SK-N-SH (cell line): ENCODE measurements around the gene NCAN. TPM values are rescaled to one million over a fixed set of nuclear protein-coding genes. Genes with fewer than 3 reads are reported as not detected.

Source experiments
- CTCF ChIA-PET: fragments of 300-600, 350-600 bp; formaldehyde crosslinking; extraction: SDS; loops from one replicate; lab custom pipeline; 2021; lab: Yijun Ruan, JAX
- POLR2A ChIA-PET: fragments of 350-600 bp; sonication (Branson Sonifier 250); formaldehyde crosslinking; extraction: SDS; loops from one replicate; lab custom pipeline; 2020; ENCODE audit warnings: antibody characterized with exemption, inconsistent platforms; lab: Yijun Ruan, JAX
- DNase-seq: peaks from one replicate; pipeline ENCODE4 v3.0.0; 2012
- H2AFZ ChIP-seq: fragments of 200-600 bp; sonication (generic); 2 replicates; pipeline ENCODE4 v1.8.1; 2016; ENCODE audit warnings: antibody characterized with exemption, mild to moderate bottlenecking, low read depth
- H3F3A ChIP-seq: fragments of 200-600 bp; sonication (generic); replicated peaks from 2 replicates; pipeline ENCODE3; 2016; ENCODE audit warnings: antibody characterized with exemption, mild to moderate bottlenecking; ENCODE audit not compliant: insufficient read depth
- H3K27ac ChIP-seq, 2 experiments: fragments of 200-500 bp in 1 of 2; fragments of 200-600 bp in 1 of 2; sonication (Bioruptor generic) in 1 of 2; sonication (generic), shearing (Covaris generic) in 1 of 2; 2 replicates each; pipeline versions ENCODE4 v1.5.1 to v1.6.1; 2014 to 2016; ENCODE audit warnings: low read depth in 2 of 2, inconsistent platforms in 1 of 2, low read length in 1 of 2, mild to moderate bottlenecking in 1 of 2, mixed read lengths in 1 of 2
- H3K27me3 ChIP-seq: fragments of 200-600 bp; sonication (generic), shearing (Covaris generic); 2 replicates; pipeline ENCODE4 v1.6.1; 2016; ENCODE audit warnings: mixed run types; ENCODE audit not compliant: insufficient read depth
- H3K36me3 ChIP-seq, 2 experiments: fragments of 200-500 bp in 1 of 2; fragments of 200-600 bp in 1 of 2; sonication (Bioruptor generic) in 1 of 2; sonication (generic) in 1 of 2; replicated peaks in 1 of 2; 2 replicates each; pipeline versions ENCODE3 to v1.5.1; 2014 to 2016; ENCODE audit warnings: low read length in 1 of 2, mild to moderate bottlenecking in 1 of 2; ENCODE audit not compliant: insufficient read depth in 2 of 2, control insufficient read depth in 1 of 2
- H3K4me1 ChIP-seq, 2 experiments: fragments of 200-500 bp in 1 of 2; fragments of 200-600 bp in 1 of 2; sonication (Bioruptor generic) in 1 of 2; sonication (generic), shearing (Covaris generic) in 1 of 2; 2 replicates each; pipeline versions ENCODE4 v1.5.1 to v1.6.1; 2014 to 2016; ENCODE audit warnings: low read depth in 1 of 2, low read length in 1 of 2, mixed run types in 1 of 2; ENCODE audit not compliant: insufficient read depth in 2 of 2, control insufficient read depth in 1 of 2
- H3K4me2 ChIP-seq: fragments of 200-600 bp; sonication (generic), shearing (Covaris generic); 2 replicates; pipeline ENCODE4 v1.6.1; 2017; ENCODE audit warnings: mixed run types
- H3K4me3 ChIP-seq, 2 experiments: fragments of 200-500 bp in 1 of 2; fragments of 200-600 bp in 1 of 2; sonication (Bioruptor generic) in 1 of 2; sonication (generic), shearing (Covaris generic) in 1 of 2; 2 replicates each; pipeline versions ENCODE4 v1.5.1 to v1.8.1; 2014 to 2016; ENCODE audit warnings: low read depth in 2 of 2, inconsistent platforms in 1 of 2, low read length in 1 of 2, mild to moderate bottlenecking in 1 of 2, mixed read lengths in 1 of 2, moderate library complexity in 1 of 2
- H3K79me2 ChIP-seq: fragments of 200-600 bp; sonication (generic); 2 replicates; pipeline ENCODE4 v1.8.1; 2017; ENCODE audit warnings: mild to moderate bottlenecking; ENCODE audit not compliant: insufficient read depth
- H3K9ac ChIP-seq: fragments of 200-600 bp; sonication (generic); 2 replicates; pipeline ENCODE4 v1.6.1; 2017; ENCODE audit warnings: mixed run types
- H3K9me2 ChIP-seq: fragments of 200-600 bp; sonication (generic); 2 replicates; pipeline ENCODE4 v1.6.1; 2017; ENCODE audit warnings: mixed run types
- H3K9me3 ChIP-seq: fragments of 200-600 bp; sonication (generic); 2 replicates; pipeline ENCODE4 v1.6.1; 2017; ENCODE audit warnings: mixed run types, mild to moderate bottlenecking, moderate library complexity
- H4K20me1 ChIP-seq: fragments of 200-600 bp; sonication (generic); 2 replicates; pipeline ENCODE4 v1.6.1; 2017; ENCODE audit warnings: mild to moderate bottlenecking, mixed run types; ENCODE audit not compliant: insufficient read depth
- CHD2 ChIP-seq: fragments of 150-350 bp; IDR thresholded peaks from 2 replicates; pipeline ENCODE4 v1.6.1; 2018; ENCODE audit warnings: low read length; ENCODE audit not compliant: partially characterized antibody
- ELF1 ChIP-seq: IDR thresholded peaks from 2 replicates; pipeline ENCODE4 v1.4.0; 2012
- EZH2phosphoT487 ChIP-seq: fragments of 200-600 bp; sonication (generic); IDR thresholded peaks from 2 replicates; pipeline ENCODE4 v1.6.1; 2017; ENCODE audit warnings: low read depth, mixed run types, mild to moderate bottlenecking, antibody characterized with exemption, moderate library complexity, borderline replicate concordance
- FOSL2 ChIP-seq: IDR thresholded peaks from 2 replicates; pipeline ENCODE4 v1.4.0; 2012; ENCODE audit warnings: low read depth, mild to moderate bottlenecking, moderate library complexity, borderline replicate concordance
- JUND ChIP-seq: IDR thresholded peaks from 2 replicates; pipeline ENCODE4 v1.4.0; 2012
- NFIC ChIP-seq: IDR thresholded peaks from 2 replicates; pipeline ENCODE4 v1.4.0; 2012; ENCODE audit warnings: borderline replicate concordance
- NRF1 ChIP-seq: IDR thresholded peaks from 2 replicates; pipeline ENCODE4 v1.6.1; 2012; ENCODE audit warnings: low read depth, mild to moderate bottlenecking, low read length
- RAD21 ChIP-seq: IDR thresholded peaks from 2 replicates; pipeline ENCODE4 v1.6.1; 2012; ENCODE audit warnings: mild to moderate bottlenecking, low read length
- RCOR1 ChIP-seq: fragments of 150-350 bp; IDR thresholded peaks from 2 replicates; pipeline ENCODE4 v1.6.1; 2017; ENCODE audit warnings: antibody characterized with exemption, low read length
- RFX5 ChIP-seq: IDR thresholded peaks from 2 replicates; pipeline ENCODE4 v1.6.1; 2012; ENCODE audit warnings: mild to moderate bottlenecking, improper control_type of control experiment, low read length
- RXRA ChIP-seq: IDR thresholded peaks from 2 replicates; pipeline ENCODE4 v1.4.0; 2012; ENCODE audit warnings: low read depth, mild to moderate bottlenecking, borderline replicate concordance
- SIN3A ChIP-seq: IDR thresholded peaks from 2 replicates; pipeline ENCODE4 v1.6.1; 2012; ENCODE audit warnings: low read depth, mild to moderate bottlenecking, low read length, moderate library complexity, borderline replicate concordance
- TAF1 ChIP-seq: IDR thresholded peaks from 2 replicates; pipeline ENCODE4 v1.6.1; 2012; ENCODE audit warnings: low read depth, mild to moderate bottlenecking, low read length, moderate library complexity, borderline replicate concordance
- WGBS: methylation state at CpG from one replicate; pipeline ENCODE4 v1.1.6; 2017; ENCODE audit warnings: low lambda C conversion rate; 5-methylcytosine and 5-hydroxymethylcytosine counted together
- polyA plus RNA-seq, 3 experiments: library from polyadenylated mRNA; depleted of rRNA; stranded (reverse); fragments of >200 nt; gene quantifications; 2 replicates each; pipeline ENCODE4 v1.2.3, GENCODE V29; 2012
- TF ChIP-seq, protein P1 (sequence below): fragments of 200-600 bp; sonication (generic); IDR thresholded peaks from 2 replicates; pipeline ENCODE4 v1.6.1; 2017; ENCODE audit warnings: antibody characterized with exemption, mild to moderate bottlenecking, moderate library complexity
- TF ChIP-seq, protein P2 (sequence below): IDR thresholded peaks from 2 replicates; pipeline ENCODE4 v1.6.1; 2012; ENCODE audit warnings: mild to moderate bottlenecking, low read depth, low read length, moderate library complexity
- TF ChIP-seq, protein P3 (sequence below): IDR thresholded peaks from 2 replicates; pipeline ENCODE4 v1.4.0; 2012; ENCODE audit warnings: low read depth, borderline replicate concordance
- TF ChIP-seq, protein P4 (sequence below): fragments of 150-350 bp; IDR thresholded peaks from 2 replicates; pipeline ENCODE4 v1.6.1; 2016; ENCODE audit warnings: mild to moderate bottlenecking, low read depth, low read length
- TF ChIP-seq, protein P5 (sequence below): IDR thresholded peaks from 2 replicates; pipeline ENCODE4 v1.4.0; 2012; ENCODE audit warnings: low read depth

NCAN gene
- polyA plus RNA-seq, 1 of the 3 experiments (the other 2 are of a cell fraction), result 0.03 TPM

DNA sequence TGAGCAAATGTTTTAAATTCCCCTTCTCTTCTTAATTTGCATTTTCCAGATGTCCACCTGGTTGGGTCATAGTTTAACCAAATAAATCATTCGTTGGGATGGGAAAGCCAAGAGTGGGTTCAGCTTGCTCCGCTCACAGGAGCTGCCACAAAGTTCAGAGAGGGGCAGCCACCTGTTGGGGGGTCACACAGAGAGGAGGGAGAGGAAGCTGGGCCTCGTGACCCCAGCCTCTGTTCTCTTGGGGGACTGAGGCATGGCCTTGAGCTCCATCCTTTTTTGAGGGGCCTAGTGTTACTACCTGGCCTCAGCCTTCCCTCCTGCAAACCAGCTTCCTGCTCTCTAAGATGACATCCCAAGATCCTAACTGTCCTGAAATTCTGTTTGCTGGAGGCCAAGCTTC, 44.1 kb upstream of the NCAN start:
- no peak for DNase-seq
- no peaks in the 10 kb centered on the region for H3K27me3 ChIP-seq
- TF ChIP-seq NRF1 (no peak), RAD21 (no peak), SIN3A (no peak), CHD2 (no peak), JUND (no peak), RCOR1 (no peak), RXRA (no peak), FOSL2 (no peak), RFX5 (no peak), TAF1 (no peak), NFIC (no peak), EZH2phosphoT487 (no peak), ELF1 (no peak)
- TF ChIP-seq, protein P1, sequence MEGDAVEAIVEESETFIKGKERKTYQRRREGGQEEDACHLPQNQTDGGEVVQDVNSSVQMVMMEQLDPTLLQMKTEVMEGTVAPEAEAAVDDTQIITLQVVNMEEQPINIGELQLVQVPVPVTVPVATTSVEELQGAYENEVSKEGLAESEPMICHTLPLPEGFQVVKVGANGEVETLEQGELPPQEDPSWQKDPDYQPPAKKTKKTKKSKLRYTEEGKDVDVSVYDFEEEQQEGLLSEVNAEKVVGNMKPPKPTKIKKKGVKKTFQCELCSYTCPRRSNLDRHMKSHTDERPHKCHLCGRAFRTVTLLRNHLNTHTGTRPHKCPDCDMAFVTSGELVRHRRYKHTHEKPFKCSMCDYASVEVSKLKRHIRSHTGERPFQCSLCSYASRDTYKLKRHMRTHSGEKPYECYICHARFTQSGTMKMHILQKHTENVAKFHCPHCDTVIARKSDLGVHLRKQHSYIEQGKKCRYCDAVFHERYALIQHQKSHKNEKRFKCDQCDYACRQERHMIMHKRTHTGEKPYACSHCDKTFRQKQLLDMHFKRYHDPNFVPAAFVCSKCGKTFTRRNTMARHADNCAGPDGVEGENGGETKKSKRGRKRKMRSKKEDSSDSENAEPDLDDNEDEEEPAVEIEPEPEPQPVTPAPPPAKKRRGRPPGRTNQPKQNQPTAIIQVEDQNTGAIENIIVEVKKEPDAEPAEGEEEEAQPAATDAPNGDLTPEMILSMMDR, result no peak
- TF ChIP-seq, protein P2, sequence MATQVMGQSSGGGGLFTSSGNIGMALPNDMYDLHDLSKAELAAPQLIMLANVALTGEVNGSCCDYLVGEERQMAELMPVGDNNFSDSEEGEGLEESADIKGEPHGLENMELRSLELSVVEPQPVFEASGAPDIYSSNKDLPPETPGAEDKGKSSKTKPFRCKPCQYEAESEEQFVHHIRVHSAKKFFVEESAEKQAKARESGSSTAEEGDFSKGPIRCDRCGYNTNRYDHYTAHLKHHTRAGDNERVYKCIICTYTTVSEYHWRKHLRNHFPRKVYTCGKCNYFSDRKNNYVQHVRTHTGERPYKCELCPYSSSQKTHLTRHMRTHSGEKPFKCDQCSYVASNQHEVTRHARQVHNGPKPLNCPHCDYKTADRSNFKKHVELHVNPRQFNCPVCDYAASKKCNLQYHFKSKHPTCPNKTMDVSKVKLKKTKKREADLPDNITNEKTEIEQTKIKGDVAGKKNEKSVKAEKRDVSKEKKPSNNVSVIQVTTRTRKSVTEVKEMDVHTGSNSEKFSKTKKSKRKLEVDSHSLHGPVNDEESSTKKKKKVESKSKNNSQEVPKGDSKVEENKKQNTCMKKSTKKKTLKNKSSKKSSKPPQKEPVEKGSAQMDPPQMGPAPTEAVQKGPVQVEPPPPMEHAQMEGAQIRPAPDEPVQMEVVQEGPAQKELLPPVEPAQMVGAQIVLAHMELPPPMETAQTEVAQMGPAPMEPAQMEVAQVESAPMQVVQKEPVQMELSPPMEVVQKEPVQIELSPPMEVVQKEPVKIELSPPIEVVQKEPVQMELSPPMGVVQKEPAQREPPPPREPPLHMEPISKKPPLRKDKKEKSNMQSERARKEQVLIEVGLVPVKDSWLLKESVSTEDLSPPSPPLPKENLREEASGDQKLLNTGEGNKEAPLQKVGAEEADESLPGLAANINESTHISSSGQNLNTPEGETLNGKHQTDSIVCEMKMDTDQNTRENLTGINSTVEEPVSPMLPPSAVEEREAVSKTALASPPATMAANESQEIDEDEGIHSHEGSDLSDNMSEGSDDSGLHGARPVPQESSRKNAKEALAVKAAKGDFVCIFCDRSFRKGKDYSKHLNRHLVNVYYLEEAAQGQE, result no peak
- TF ChIP-seq, protein P3, sequence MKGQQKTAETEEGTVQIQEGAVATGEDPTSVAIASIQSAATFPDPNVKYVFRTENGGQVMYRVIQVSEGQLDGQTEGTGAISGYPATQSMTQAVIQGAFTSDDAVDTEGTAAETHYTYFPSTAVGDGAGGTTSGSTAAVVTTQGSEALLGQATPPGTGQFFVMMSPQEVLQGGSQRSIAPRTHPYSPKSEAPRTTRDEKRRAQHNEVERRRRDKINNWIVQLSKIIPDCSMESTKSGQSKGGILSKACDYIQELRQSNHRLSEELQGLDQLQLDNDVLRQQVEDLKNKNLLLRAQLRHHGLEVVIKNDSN, result no peak
- TF ChIP-seq, protein P4, sequence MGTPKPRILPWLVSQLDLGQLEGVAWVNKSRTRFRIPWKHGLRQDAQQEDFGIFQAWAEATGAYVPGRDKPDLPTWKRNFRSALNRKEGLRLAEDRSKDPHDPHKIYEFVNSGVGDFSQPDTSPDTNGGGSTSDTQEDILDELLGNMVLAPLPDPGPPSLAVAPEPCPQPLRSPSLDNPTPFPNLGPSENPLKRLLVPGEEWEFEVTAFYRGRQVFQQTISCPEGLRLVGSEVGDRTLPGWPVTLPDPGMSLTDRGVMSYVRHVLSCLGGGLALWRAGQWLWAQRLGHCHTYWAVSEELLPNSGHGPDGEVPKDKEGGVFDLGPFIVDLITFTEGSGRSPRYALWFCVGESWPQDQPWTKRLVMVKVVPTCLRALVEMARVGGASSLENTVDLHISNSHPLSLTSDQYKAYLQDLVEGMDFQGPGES, result no peak
- TF ChIP-seq, protein P5, sequence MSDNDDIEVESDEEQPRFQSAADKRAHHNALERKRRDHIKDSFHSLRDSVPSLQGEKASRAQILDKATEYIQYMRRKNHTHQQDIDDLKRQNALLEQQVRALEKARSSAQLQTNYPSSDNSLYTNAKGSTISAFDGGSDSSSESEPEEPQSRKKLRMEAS, result no peak
- TF ChIP-seq, all 33 proteins: peak for 0
- H3K27ac ChIP-seq, result no peak overlapping the region
- H3F3A ChIP-seq, result no peaks in the 10 kb centered on the region
- WGBS, result 82% methylated on average over 3 of the region's 3 CpGs
- no peaks in the 10 kb centered on the region for H3K9me3 ChIP-seq
- H3K9ac ChIP-seq, result no peak overlapping the region
- POLR2A ChIA-PET, result no interaction called here
- H3K36me3 ChIP-seq, result no peaks in the 10 kb centered on the region
- CTCF ChIA-PET, result interaction anchor here (1.0 to 10.6 kb wide), 2 partner anchors 9 to 20 kb away, joined by 4 to 99 read pairs; no protein-coding TSS in a partner anchor
- peaks cover 0 to 2% of the 10 kb centered on the region in 2 experiments; a peak in 2 of 4 replicates for H3K4me1 ChIP-seq
- H3K4me3 ChIP-seq, result no peak overlapping the region
- H3K9me2 ChIP-seq, result no peaks in the 10 kb centered on the region
- H4K20me1 ChIP-seq, result no peaks in the 10 kb centered on the region
- no peak overlapping the region for H3K4me2 ChIP-seq
- H3K79me2 ChIP-seq, result no peaks in the 10 kb centered on the region
- H2AFZ ChIP-seq, result no peak overlapping the region
